Breast epithelium (tissue), 4 donors: ENCODE data around the gene BCAT1. TPM values are rescaled to one million over a fixed set of nuclear protein-coding genes. Genes with fewer than 3 reads are reported as not detected.
"Not testable (repeated sequence)": the region's sequence is repeated elsewhere in the genome, so short reads cannot be mapped to it uniquely, and the experiment has no call there.

ENCODE experiments used
- DNase-seq, 2 donors: peaks; one replicate each; pipeline ENCODE4 v3.0.0-alpha.2; 2019; ENCODE audit warnings: low spot score in 2 of 2
- H3K27ac ChIP-seq, 2 donors: fragments of 200-600 bp; sonication (generic) in 1 of 2; one replicate each; pipeline ENCODE4 v1.5.1; 2016 to 2019; ENCODE audit warnings: mild to moderate bottlenecking in 1 of 2
- H3K27me3 ChIP-seq, 2 donors: fragments of 200-600 bp; sonication (generic) in 1 of 2; one replicate each; pipeline versions ENCODE4 v1.5.1 to v1.6.0; 2017 to 2019; ENCODE audit warnings: control low read depth in 1 of 2, mild to moderate bottlenecking in 1 of 2
- H3K36me3 ChIP-seq: fragments of 200-600 bp; one replicate; pipeline ENCODE4 v1.5.1; 2019
- H3K4me1 ChIP-seq, 2 donors: fragments of 200-600 bp; sonication (generic); one replicate each; pipeline ENCODE4 v1.5.1; 2016 to 2019; ENCODE audit warnings: control low read depth in 1 of 2
- H3K4me3 ChIP-seq, 3 donors: fragments of 200-600 bp; sonication (generic); 1 replicate in 2 of 3; 2 replicates in 1 of 3; pipeline ENCODE4 v1.5.1; 2016 to 2019; ENCODE audit warnings: mild to moderate bottlenecking in 3 of 3, moderate library complexity in 2 of 3
- H3K9me3 ChIP-seq, 2 donors: fragments of 200-600 bp; sonication (generic) in 1 of 2; one replicate each; pipeline ENCODE4 v1.5.1; 2016 to 2019; ENCODE audit warnings: control low read depth in 1 of 2
- CTCF ChIP-seq, 3 donors: fragments of 450-650 bp; IDR thresholded peaks; one replicate each; pipeline ENCODE4 v1.5.1; 2016 to 2017; ENCODE audit warnings: antibody characterized with exemption in 3 of 3, mild to moderate bottlenecking in 3 of 3, moderate library complexity in 3 of 3
- POLR2A ChIP-seq: fragments of 450-650 bp; IDR thresholded peaks from one replicate; pipeline ENCODE4 v1.6.1; 2016; ENCODE audit warnings: antibody characterized with exemption, mild to moderate bottlenecking, moderate library complexity
- POLR2AphosphoS5 ChIP-seq, 3 donors: sonication (generic); formaldehyde crosslinking; IDR thresholded peaks; one replicate each; pipeline ENCODE4 v1.6.1; 2017; ENCODE audit warnings: antibody characterized with exemption in 3 of 3
- intact Hi-C: fragments of 100-400 bp; cut with DNase I; formaldehyde crosslinking; loops from one replicate; pipeline ENCODE4 v1.15.1; 2023; ENCODE audit warnings: low total_unique reads
- total RNA-seq, 3 donors: library from RNA; depleted of rRNA; stranded (reverse); fragments of >200 nt; gene quantifications; one replicate each; pipeline ENCODE4 v1.1.0, GENCODE V29; 2016

The BCAT1 gene
- total RNA-seq, 3 donors from 2014 or later: 8.8 to 35.8 (median 12.1) TPM

GRCh38 chr12:24928131-24928530 lies 20.8 kb downstream of the BCAT1 start:
- Histone ChIP-seq H3K27me3 (no peaks in the 10 kb centered on the region), H3K4me1 (no peaks in the 10 kb centered on the region), H3K27ac (no peak overlapping the region), H3K36me3 (no peaks in the 10 kb centered on the region), H3K4me3 (no peak overlapping the region), H3K9me3 (no peaks in the 10 kb centered on the region)
- no peak for DNase-seq
- intact Hi-C loops: no loop called here
- TF ChIP-seq POLR2A (no peak), POLR2AphosphoS5 (IDR thresholded peaks at IDR 0.05) (no peak), CTCF (IDR thresholded peaks at IDR 0.05) (no peak)

- H3K9me3 ChIP-seq, H3K36me3 ChIP-seq, DNase-seq, H3K27ac ChIP-seq, H3K4me1 ChIP-seq, H3K27me3 ChIP-seq, intact Hi-C loops, H3K4me3 ChIP-seq: not testable (repeated sequence)
Measured at GRCh38 chr12:24926080-24926479, 22.8 kb downstream of the BCAT1 start.

- Histone ChIP-seq H3K9me3 (no peaks in the 10 kb centered on the region), H3K36me3 (no peaks in the 10 kb centered on the region), H3K4me1 (no peaks in the 10 kb centered on the region), H3K27me3 (no peaks in the 10 kb centered on the region), H3K4me3 (no peak overlapping the region), H3K27ac (no peak overlapping the region)
- intact Hi-C loops: no loop called here
- DNase-seq: no peak
- TF ChIP-seq POLR2AphosphoS5 (IDR thresholded peaks at IDR 0.05) (no peak), POLR2A (no peak), CTCF (IDR thresholded peaks at IDR 0.05) (no peak)
Measured at GRCh38 chr12:24922090-24922489, 26.8 kb downstream of the BCAT1 start.

GRCh38 chr12:24921251-24922038 lies 27.5 kb downstream of the BCAT1 start:
- TF ChIP-seq POLR2AphosphoS5 (IDR thresholded peaks at IDR 0.05) (no peak), CTCF (IDR thresholded peaks at IDR 0.05) (no peak)
- no peak for DNase-seq
- intact Hi-C loops: no loop called here
- H3K4me1 ChIP-seq: no peaks in the 10 kb centered on the region
- no peaks in the 10 kb centered on the region for H3K36me3 ChIP-seq
- H3K9me3 ChIP-seq: no peaks in the 10 kb centered on the region
- H3K27me3 ChIP-seq: no peaks in the 10 kb centered on the region
- H3K4me3 ChIP-seq: no peak overlapping the region
- no peak overlapping the region for H3K27ac ChIP-seq

- TF ChIP-seq POLR2A (no peak), POLR2AphosphoS5 (IDR thresholded peaks at IDR 0.05) (no peak), CTCF (IDR thresholded peaks at IDR 0.05) (no peak)
- intact Hi-C loops: no loop called here
- no peak for DNase-seq
Measured at GRCh38 chr12:24920141-24920540, 28.8 kb downstream of the BCAT1 start.

More at GRCh38 chr12:24920141-24920540, 28.8 kb downstream of the BCAT1 start:
- Histone ChIP-seq H3K36me3 (no peaks in the 10 kb centered on the region), H3K27ac (no peak overlapping the region), H3K4me1 (no peaks in the 10 kb centered on the region), H3K4me3 (no peak overlapping the region), H3K9me3 (no peaks in the 10 kb centered on the region), H3K27me3 (no peaks in the 10 kb centered on the region)
